Keratinocyte (primary cell): ENCODE results near the gene CXCL12. TPM values are rescaled to one million over a fixed set of nuclear protein-coding genes. Genes with fewer than 3 reads are reported as not detected.

ENCODE experiments used
- DNase-seq: peaks from one replicate; pipeline ENCODE4 v3.0.0-alpha.2; 2011; ENCODE audit warnings: low read depth, missing footprints, low spot score
- FAIRE-seq: peaks from 2 replicates; lab custom pipeline; 2011; peaks lifted over from hg19 to GRCh38; lab: Jason Lieb, UNC
- H2AFZ ChIP-seq: 2 replicates; pipeline ENCODE4 v1.6.0; 2012; ENCODE audit warnings: low read length, control low read depth, inconsistent platforms; ENCODE audit not compliant: control insufficient read depth
- H3K27ac ChIP-seq: 2 replicates; pipeline ENCODE4 v1.5.1; 2011; ENCODE audit warnings: low read length; ENCODE audit not compliant: control insufficient read depth, insufficient read depth
- H3K27me3 ChIP-seq: 3 replicates; pipeline ENCODE4 v1.6.0; 2011; ENCODE audit warnings: low read length; ENCODE audit not compliant: control insufficient read depth, insufficient read depth; ENCODE audit errors: extremely low read depth
- H3K36me3 ChIP-seq, 2 experiments: 2 replicates in 1 of 2; 3 replicates in 1 of 2; pipeline ENCODE4 v1.5.1; 2011; ENCODE audit warnings: low read length in 2 of 2, mild to moderate bottlenecking in 1 of 2; ENCODE audit not compliant: control insufficient read depth in 2 of 2, insufficient read depth in 2 of 2; ENCODE audit errors: extremely low read depth in 1 of 2
- H3K4me1 ChIP-seq: 3 replicates; pipeline ENCODE4 v1.5.1; 2011; ENCODE audit warnings: low read length; ENCODE audit not compliant: control insufficient read depth, insufficient read depth; ENCODE audit errors: extremely low read depth
- H3K4me2 ChIP-seq: 3 replicates; pipeline ENCODE4 v1.6.0; 2011; ENCODE audit warnings: low read depth, low read length; ENCODE audit not compliant: control insufficient read depth, insufficient read depth; ENCODE audit errors: extremely low read depth
- H3K4me3 ChIP-seq, 3 experiments: fragments of 200-600 bp in 1 of 3; sonication (generic) in 1 of 3; 2 replicates in 2 of 3; 3 replicates in 1 of 3; pipeline ENCODE4 v1.5.1; 2011 to 2016; ENCODE audit warnings: low read length in 3 of 3, mild to moderate bottlenecking in 3 of 3, control low read depth in 2 of 3, inconsistent platforms in 1 of 3, low read depth in 1 of 3, mixed read lengths in 1 of 3, mixed run types in 1 of 3, moderate library complexity in 1 of 3; ENCODE audit not compliant: control insufficient read depth in 2 of 3, insufficient read depth in 2 of 3; ENCODE audit errors: extremely low read depth in 1 of 3
- H3K79me2 ChIP-seq: 2 replicates; pipeline ENCODE4 v1.6.0; 2012; ENCODE audit warnings: low read length; ENCODE audit not compliant: control insufficient read depth, insufficient read depth
- H3K9ac ChIP-seq: 3 replicates; pipeline ENCODE4 v1.6.0; 2011; ENCODE audit warnings: low read length; ENCODE audit not compliant: control insufficient read depth, insufficient read depth; ENCODE audit errors: extremely low read depth
- H3K9me1 ChIP-seq: 3 replicates; pipeline ENCODE4 v1.6.0; 2011; ENCODE audit warnings: low read length; ENCODE audit not compliant: control insufficient read depth, insufficient read depth; ENCODE audit errors: extremely low read depth
- H3K9me3 ChIP-seq: 2 replicates; pipeline ENCODE4 v1.5.1; 2012; ENCODE audit warnings: low read depth, low read length; ENCODE audit not compliant: control insufficient read depth
- H4K20me1 ChIP-seq: 3 replicates; pipeline ENCODE4 v1.6.0; 2011; ENCODE audit warnings: low read length; ENCODE audit not compliant: control insufficient read depth, insufficient read depth; ENCODE audit errors: extremely low read depth
- EZH2 ChIP-seq: IDR thresholded peaks from one replicate; pipeline ENCODE4 v1.6.1; 2012; ENCODE audit warnings: inconsistent platforms, mild to moderate bottlenecking, low read length, moderate library complexity
- dilution Hi-C: fragments of 300-500 bp; cut with MboI; formaldehyde crosslinking; loops from one replicate; pipeline ENCODE4 v1.7.0; 2020; ENCODE audit warnings: low sequenced_read_pairs; ENCODE audit not compliant: extremely low pct_ligation_motif_present
- polyA plus RNA-seq, 5 experiments: library from polyadenylated mRNA; depleted of rRNA in 3 of 5; stranded (reverse) in 3 of 5; stranded (forward) in 1 of 5; unstranded in 1 of 5; fragments of >200 nt; gene quantifications; 1 replicate in 1 of 5; 2 replicates in 3 of 5; 3 replicates in 1 of 5; pipeline versions ENCODE4 v1.2.1 to v1.2.3, GENCODE V29; 2011 to 2012; ENCODE audit warnings: missing spikeins in 2 of 5, low read depth in 1 of 5, low replicate concordance in 1 of 5
- TF ChIP-seq, protein P1 (sequence below), 3 experiments: IDR thresholded peaks in 1 of 3; conservative IDR thresholded peaks in 1 of 3; optimal IDR thresholded peaks in 1 of 3; 2 replicates in 2 of 3; 3 replicates in 1 of 3; pipeline versions ENCODE3 to v1.5.1; 2011; ENCODE audit warnings: low read length in 3 of 3, mild to moderate bottlenecking in 3 of 3, moderate library complexity in 2 of 3, control low read depth in 1 of 3, inconsistent platforms in 1 of 3; ENCODE audit not compliant: insufficient read depth in 2 of 3; ENCODE audit errors: extremely low read depth in 1 of 3

CXCL12 gene
- polyA plus RNA-seq, 1 donor (not counting 4 experiments of a cell fraction or from before 2014, with no cell fraction given) = not detected

DNA sequence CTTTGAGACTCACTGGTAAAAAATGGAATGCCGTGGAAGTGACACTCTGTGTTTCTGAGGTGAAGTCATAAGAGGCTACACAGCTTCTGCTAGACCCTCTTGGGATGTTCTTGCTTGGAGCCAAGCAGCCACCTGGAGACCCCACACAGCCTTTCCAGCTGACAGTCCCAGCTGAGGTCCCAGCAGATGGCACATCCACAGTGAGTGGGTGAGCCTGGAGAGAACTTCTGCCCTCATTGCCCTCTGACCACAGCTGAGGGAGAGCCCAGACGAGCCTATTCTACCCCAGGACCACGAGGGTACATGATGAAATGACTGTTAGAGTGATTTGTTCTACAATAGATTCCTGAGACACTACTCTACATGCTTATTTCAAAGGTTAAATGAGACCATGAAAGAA, 44.3 kb downstream of the CXCL12 start:
- H3K27me3 ChIP-seq = no peaks in the 10 kb centered on the region
- no peaks in the 10 kb centered on the region for H3K4me1 ChIP-seq
- H3K9me3 ChIP-seq = no peaks in the 10 kb centered on the region
- no peak overlapping the region for H3K4me3 ChIP-seq
- H3K4me2 ChIP-seq = no peak overlapping the region
- FAIRE-seq = no peak
- dilution Hi-C loops = no loop called here
- no peaks in the 10 kb centered on the region for H4K20me1 ChIP-seq
- no peak for DNase-seq
- no peak for TF ChIP-seq EZH2
- TF ChIP-seq, protein P1, sequence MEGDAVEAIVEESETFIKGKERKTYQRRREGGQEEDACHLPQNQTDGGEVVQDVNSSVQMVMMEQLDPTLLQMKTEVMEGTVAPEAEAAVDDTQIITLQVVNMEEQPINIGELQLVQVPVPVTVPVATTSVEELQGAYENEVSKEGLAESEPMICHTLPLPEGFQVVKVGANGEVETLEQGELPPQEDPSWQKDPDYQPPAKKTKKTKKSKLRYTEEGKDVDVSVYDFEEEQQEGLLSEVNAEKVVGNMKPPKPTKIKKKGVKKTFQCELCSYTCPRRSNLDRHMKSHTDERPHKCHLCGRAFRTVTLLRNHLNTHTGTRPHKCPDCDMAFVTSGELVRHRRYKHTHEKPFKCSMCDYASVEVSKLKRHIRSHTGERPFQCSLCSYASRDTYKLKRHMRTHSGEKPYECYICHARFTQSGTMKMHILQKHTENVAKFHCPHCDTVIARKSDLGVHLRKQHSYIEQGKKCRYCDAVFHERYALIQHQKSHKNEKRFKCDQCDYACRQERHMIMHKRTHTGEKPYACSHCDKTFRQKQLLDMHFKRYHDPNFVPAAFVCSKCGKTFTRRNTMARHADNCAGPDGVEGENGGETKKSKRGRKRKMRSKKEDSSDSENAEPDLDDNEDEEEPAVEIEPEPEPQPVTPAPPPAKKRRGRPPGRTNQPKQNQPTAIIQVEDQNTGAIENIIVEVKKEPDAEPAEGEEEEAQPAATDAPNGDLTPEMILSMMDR (optimal IDR thresholded peaks at IDR 0.05 in 1 of 3, IDR thresholded peaks at IDR 0.05 in 1 of 3, conservative IDR thresholded peaks at IDR 0.05 in 1 of 3; ENCODE audit: extremely low read depth in 1 of 3, insufficient read depth in 2 of 3, low read length in 3 of 3) = no peak
- H3K36me3 ChIP-seq = no peaks in the 10 kb centered on the region
- no peaks in the 10 kb centered on the region for H3K79me2 ChIP-seq
- H3K27ac ChIP-seq = no peak overlapping the region
- no peaks in the 10 kb centered on the region for H3K9me1 ChIP-seq
- no peak overlapping the region for H3K9ac ChIP-seq
- H2AFZ ChIP-seq = no peak overlapping the region

GRCh38 chr10:44339218-44339617, 45.7 kb downstream of the CXCL12 start:
- dilution Hi-C loops = no loop called here
- Histone ChIP-seq H3K36me3 (no peaks in the 10 kb centered on the region), H3K9ac (no peak overlapping the region), H3K4me3 (no peak overlapping the region), H3K27me3 (no peaks in the 10 kb centered on the region), H4K20me1 (no peaks in the 10 kb centered on the region), H3K9me1 (no peaks in the 10 kb centered on the region), H3K79me2 (no peaks in the 10 kb centered on the region), H2AFZ (no peak overlapping the region), H3K9me3 (no peaks in the 10 kb centered on the region), H3K27ac (no peak overlapping the region), H3K4me2 (no peak overlapping the region), H3K4me1 (no peaks in the 10 kb centered on the region)
- DNase-seq (no peak), FAIRE-seq (no peak)
- TF ChIP-seq, protein P1 (optimal IDR thresholded peaks at IDR 0.05 in 1 of 3, IDR thresholded peaks at IDR 0.05 in 1 of 3, conservative IDR thresholded peaks at IDR 0.05 in 1 of 3; ENCODE audit: extremely low read depth in 1 of 3, insufficient read depth in 2 of 3, low read length in 3 of 3) = no peak
- no peak for TF ChIP-seq EZH2
